Ovary (tissue), 9 donors: ENCODE data around the gene OCA2. TPM values are rescaled to one million over a fixed set of nuclear protein-coding genes. Genes with fewer than 3 reads are reported as not detected.

ENCODE experiments used
- DNase-seq, 5 donors: peaks; one replicate each; pipeline ENCODE4 v3.0.0-alpha.2; 2019 to 2020
- H3K27ac ChIP-seq, 2 donors: fragments of 200-600 bp; one replicate each; pipeline versions ENCODE4 v1.5.1 to v1.8.0; 2019 to 2022
- H3K27me3 ChIP-seq: fragments of 200-600 bp; one replicate; pipeline ENCODE4 v1.8.0; 2022
- H3K36me3 ChIP-seq: fragments of 200-600 bp; sonication (generic); one replicate; pipeline ENCODE4 v1.5.1; 2019
- H3K4me1 ChIP-seq: one replicate; pipeline ENCODE4 v1.8.1; 2013; ENCODE audit warnings: mild to moderate bottlenecking, moderate library complexity; ENCODE audit not compliant: insufficient read depth
- H3K4me3 ChIP-seq: fragments of 200-600 bp; sonication (generic); one replicate; pipeline ENCODE4 v1.5.1; 2017
- H3K9me3 ChIP-seq, 2 donors: fragments of 200-600 bp in 1 of 2; sonication (generic) in 1 of 2; one replicate each; pipeline versions ENCODE4 v1.5.1 to v1.8.1; 2013 to 2019; ENCODE audit warnings: mild to moderate bottlenecking in 1 of 2, moderate library complexity in 1 of 2
- CTCF ChIP-seq, 3 donors: fragments of 450-650 bp in 2 of 3; fragments of 200-600 bp in 1 of 3; IDR thresholded peaks; one replicate each; pipeline versions ENCODE4 v1.5.1 to v1.8.0; 2016 to 2022; ENCODE audit warnings: antibody characterized with exemption in 3 of 3, mild to moderate bottlenecking in 1 of 3
- EP300 ChIP-seq: sonication (generic); formaldehyde crosslinking; IDR thresholded peaks from one replicate; pipeline ENCODE4 v1.6.1; 2017; ENCODE audit warnings: antibody characterized with exemption
- POLR2A ChIP-seq: fragments of 450-650 bp; IDR thresholded peaks from one replicate; pipeline ENCODE4 v1.6.1; 2017; ENCODE audit warnings: antibody characterized with exemption, mild to moderate bottlenecking, moderate library complexity
- WGBS, 3 donors: extraction: QIAGEN DNeasy Blood & Tissue Kit in 1 of 3; methylation state at CpG; one replicate each; pipeline versions ENCODE4 v1.1.5 to v1.1.7; 2013 to 2017; 5-methylcytosine and 5-hydroxymethylcytosine counted together
- intact Hi-C, 4 donors: fragments of 100-400 bp; cut with DNase I; formaldehyde crosslinking; loops; one replicate each; pipeline versions ENCODE4 v1.11.0 to v1.15.1; 2022 to 2023
- polyA plus RNA-seq, 2 donors: library from polyadenylated mRNA; stranded (reverse); fragments of 200-250 nt in 1 of 2; fragments of 350-450 nt in 1 of 2; fragmentation: Illumina TruSeq in 1 of 2; extraction: RNeasy Lipid Tissue Mini Kit (QIAGEN cat#74804) in 1 of 2; gene quantifications; one replicate each; pipeline ENCODE4 v1.2.3, GENCODE V29; 2013 to 2014
- total RNA-seq, 7 donors: library from RNA; depleted of rRNA in 2 of 7; stranded (reverse); fragments of >200 nt in 2 of 7; fragmentation: NEBNext Ultra II Directional in 3 of 7; extraction: Animal tissue kit (Norgen Biotek cat#: 25700) in 3 of 7; gene quantifications; one replicate each; pipeline versions ENCODE4 v1.1.0 to v1.2.4, GENCODE V29; 2016 to 2023
- donor health status: DM: no; HTN: no; CAD: no; lungs with moderate emphysema.
- donor health status: DM: no; HTN: no; CAD: no.
- donor health status: Bipolar disorder and iron deficiency.
- donor health status: DM: yes; HTN: yes; CAD: no.
- donor health status: DM: no; HTN: no; CAD: no.
- donor health status: DM: yes; HTN: yes; CAD: no.

OCA2 gene
- total and polyA plus RNA-seq, 9 donors, result 0.31 to 3.5 (median 0.68) TPM; not detected in 1

- no peaks in the 10 kb centered on the region for H3K9me3 ChIP-seq
- H3K27ac ChIP-seq, result no peak overlapping the region
- TF ChIP-seq CTCF (IDR thresholded peaks at IDR 0.05) (no peak), POLR2A (no peak), EP300 (no peak)
- H3K27me3 ChIP-seq, result no peaks in the 10 kb centered on the region
- no peaks in the 10 kb centered on the region for H3K4me1 ChIP-seq
- DNase-seq, result no peak
- no peak overlapping the region for H3K4me3 ChIP-seq
- intact Hi-C loops, result no loop called here
- WGBS, 3 donors, result 86 to 87% (median 87%) methylated on average over 13 of the region's 13 CpGs
- no peaks in the 10 kb centered on the region for H3K36me3 ChIP-seq
Measured at GRCh38 chr15:27844018-27844666, 255.0 kb downstream of the OCA2 start.

GRCh38 chr15:27843146-27843545 lies 256.0 kb downstream of the OCA2 start:
- no peaks in the 10 kb centered on the region for H3K27me3 ChIP-seq

GRCh38 chr15:27842526-27842925 lies 256.6 kb downstream of the OCA2 start:
- intact Hi-C loops, result no loop called here
- H3K36me3 ChIP-seq, result no peaks in the 10 kb centered on the region
- H3K9me3 ChIP-seq, result no peaks in the 10 kb centered on the region
- no peak overlapping the region for H3K4me3 ChIP-seq
- H3K27me3 ChIP-seq, result no peaks in the 10 kb centered on the region
- no peak for DNase-seq
- no peaks in the 10 kb centered on the region for H3K4me1 ChIP-seq
- TF ChIP-seq EP300, result no peak
- H3K27ac ChIP-seq, result no peak overlapping the region
- 91 to 95% (median 94%) methylated on average over 3 of the region's 3 CpGs for WGBS, 3 donors

More at GRCh38 chr15:27843146-27843545, 256.0 kb downstream of the OCA2 start:
- intact Hi-C loops, result no loop called here
- Histone ChIP-seq H3K36me3 (no peaks in the 10 kb centered on the region), H3K4me1 (no peaks in the 10 kb centered on the region), H3K4me3 (no peak overlapping the region), H3K27ac (no peak overlapping the region), H3K9me3 (no peaks in the 10 kb centered on the region)
- WGBS, 3 donors, result 88 to 97% (median 92%) methylated on average over 3 of the region's 3 CpGs
- no peak for DNase-seq
- TF ChIP-seq EP300 (no peak), CTCF (IDR thresholded peaks at IDR 0.05) (no peak), POLR2A (no peak)

- no peaks in the 10 kb centered on the region for H3K9me3 ChIP-seq
- WGBS, 3 donors, result 83 to 90% (median 86%) methylated on average over 13 of the region's 13 CpGs
- intact Hi-C loops, result no loop called here
- TF ChIP-seq POLR2A (no peak), EP300 (no peak), CTCF (IDR thresholded peaks at IDR 0.05) (no peak)
- no peaks in the 10 kb centered on the region for H3K36me3 ChIP-seq
- H3K4me1 ChIP-seq, result no peaks in the 10 kb centered on the region
- no peak overlapping the region for H3K27ac ChIP-seq
- H3K4me3 ChIP-seq, result no peak overlapping the region
- DNase-seq, result no peak
- no peaks in the 10 kb centered on the region for H3K27me3 ChIP-seq
Measured at GRCh38 chr15:27835233-27835939, 263.7 kb downstream of the OCA2 start.

GRCh38 chr15:27834684-27835083 lies 264.4 kb downstream of the OCA2 start:
- H3K36me3 ChIP-seq, result no peaks in the 10 kb centered on the region
- no peak overlapping the region for H3K4me3 ChIP-seq
- 89 to 94% (median 92%) methylated on average over 10 of the region's 10 CpGs for WGBS, 3 donors
- TF ChIP-seq CTCF (IDR thresholded peaks at IDR 0.05) (no peak), EP300 (no peak), POLR2A (no peak)
- no peaks in the 10 kb centered on the region for H3K9me3 ChIP-seq
- intact Hi-C loops, result no loop called here
- DNase-seq, result no peak
- no peak overlapping the region for H3K27ac ChIP-seq
- no peaks in the 10 kb centered on the region for H3K4me1 ChIP-seq
- H3K27me3 ChIP-seq, result no peaks in the 10 kb centered on the region
